HG03280 (cell line): Measurements from ENCODE around the gene UPK3BL1.
A peak's percentile ranks its signal among the peaks of the same experiment; 100 is the strongest.

Experiments
- ATAC-seq: cut with Tn5 transposase; IDR thresholded peaks from one replicate; pipeline ENCODE4 v1.9.1; 2021; ENCODE audit warnings: mild to moderate bottlenecking, moderate library complexity; ENCODE audit not compliant: unreplicated experiment

UPK3BL1 gene

DNA sequence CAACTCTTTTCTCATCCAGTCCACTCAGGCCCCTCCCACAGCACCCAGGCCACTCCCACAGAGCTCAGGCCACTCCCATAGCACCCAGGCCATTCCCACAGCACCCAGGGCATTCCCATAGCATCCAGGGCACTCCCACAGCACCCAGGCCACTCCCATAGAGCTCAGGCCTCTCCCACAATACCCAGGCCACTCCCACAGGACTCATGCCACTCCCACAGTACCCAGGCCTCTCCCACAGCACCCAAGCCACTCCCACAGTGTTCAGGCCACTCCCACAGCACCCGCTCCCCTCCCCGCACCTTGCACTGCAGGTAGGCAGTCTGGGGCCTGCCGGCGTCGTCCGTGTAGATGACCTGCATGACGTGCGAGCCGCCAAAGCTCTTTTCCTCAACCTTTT lies 52.7 kb downstream of the UPK3BL1 start:
- ATAC-seq = peak; percentile 41
